ENCODE measurements around the gene PRXL2B. TPM values are rescaled to one million over a fixed set of nuclear protein-coding genes. Genes with fewer than 3 reads are reported as not detected.

The PRXL2B gene
- total and polyA plus RNA-seq, 10 of the 15 experiments (the other 5 are each of a cell fraction or from before 2014, with no cell fraction given): 0.44 to 5.6 (median 4.0) TPM

GRCh38 chr1:2561446-2561845 is 25.1 kb upstream of the PRXL2B start:
- Histone ChIP-seq H3K27me3 (replicated peaks in 1 of 2; ENCODE audit: control insufficient read depth in 2 of 2, insufficient read depth in 2 of 2, low read length in 1 of 2) (no peaks in the 10 kb centered on the region), H2AFZ (ENCODE audit: control insufficient read depth, low read depth, low read length) (no peak overlapping the region), H3K27ac (ENCODE audit: control insufficient read depth, insufficient read depth) (no peak overlapping the region), H3K4me3 (no peak overlapping the region), H4K20me1 (ENCODE audit: control insufficient read depth, insufficient read depth) (no peaks in the 10 kb centered on the region), H3K9ac (ENCODE audit: control insufficient read depth, insufficient read depth, low read length) (no peak overlapping the region), H3K4me2 (ENCODE audit: control insufficient read depth, insufficient read depth) (no peak overlapping the region), H3K36me3 (ENCODE audit: control insufficient read depth in 2 of 2, insufficient read depth in 2 of 2, low read length in 1 of 2) (peaks cover 0 to 2% of the 10 kb centered on the region in 2 experiments; a peak in 3 of 4 replicates), H3K79me2 (ENCODE audit: control insufficient read depth, insufficient read depth, low read length) (peaks cover 21% of the 10 kb centered on the region), H3K9me3 (replicated peaks; ENCODE audit: control insufficient read depth, insufficient read depth, low read length) (no peaks in the 10 kb centered on the region), H3K4me1 (ENCODE audit: control insufficient read depth, insufficient read depth, low read length) (peaks cover 4% of the 10 kb centered on the region; the same call in 1 of the 2 replicates)
- ChIA-PET SMC1A (ENCODE audit: uncharacterized antibody, unreplicated experiment) (interaction anchor here (3.4 kb wide), 1 partner anchor 24 kb away, joined by 15 read pairs; no protein-coding TSS in a partner anchor), CTCF (interaction anchor here (1.2 to 2.3 kb wide), 6 partner anchors 10 to 24 kb away, joined by 3 to 14 read pairs (median 4); no protein-coding TSS in a partner anchor), POLR2A (interaction anchor here (0.8 to 1.4 kb wide), 4 partner anchors 16 to 23 kb away, joined by 3 to 5 read pairs (median 4); no protein-coding TSS in a partner anchor), RAD21 (ENCODE audit: unreplicated experiment) (interaction anchor here (0.8 to 1.7 kb wide), 2 partner anchors 15 to 16 kb away, joined by 4 to 5 read pairs; no protein-coding TSS in a partner anchor)
- FAIRE-seq: no peak
- no peak for ATAC-seq
- BruUV-seq (replicated peaks): no TSS peak
- WGBS (ENCODE audit: insufficient coverage, insufficient replicate concordance, low lambda C conversion rate, missing lambda C conversion rate): 98% methylated on average over 11 of the region's 11 CpGs
- DNase-seq (ENCODE audit: low read depth, low spot score): no peak
- in situ Hi-C loops (cut with MboI) (no loop called here), intact Hi-C loops (cut with micrococcal nuclease; ENCODE audit: unreplicated experiment) (no loop called here)
- TF ChIP-seq STAT3 (IDR thresholded peaks at IDR 0.05; ENCODE audit: low read depth, low read length) (no peak), RELB (IDR thresholded peaks at IDR 0.05; ENCODE audit: low read depth) (no peak), SUZ12 (IDR thresholded peaks at IDR 0.05; ENCODE audit: unreplicated experiment) (no peak), ZNF274 (IDR thresholded peaks at IDR 0.05; ENCODE audit: insufficient read depth, insufficient read length) (no peak), ZNF622 (IDR thresholded peaks at IDR 0.05) (no peak), RELA (IDR thresholded peaks at IDR 0.05; ENCODE audit: borderline replicate concordance, partially characterized antibody) (no peak), ZBTB4 (CRISPR knock-in tag; IDR thresholded peaks at IDR 0.05) (no peak), RAD21 (IDR thresholded peaks at IDR 0.05; ENCODE audit: insufficient read depth, low read depth, low read length) (no peak), TCF7 (IDR thresholded peaks at IDR 0.05; ENCODE audit: borderline replicate concordance) (no peak), TBL1XR1 (IDR thresholded peaks at IDR 0.05; ENCODE audit: low read depth, low read length) (no peak), SPI1 (IDR thresholded peaks at IDR 0.05; ENCODE audit: borderline replicate concordance, insufficient read depth, low read depth, low read length) (no peak), GATAD2B (conservative IDR thresholded peaks at IDR 0.05; ENCODE audit: low read depth) (no peak), FOXM1 (IDR thresholded peaks at IDR 0.05; ENCODE audit: low read depth, low read length) (no peak), ZSCAN29 (IDR thresholded peaks at IDR 0.05) (no peak), NKRF (conservative IDR thresholded peaks at IDR 0.05) (no peak)

Data from GM12878 (cell line).